HuH-7.5 (cell line): ENCODE measurements around the gene RBMS1.

Experiments used
- DNase-seq: peaks from one replicate; pipeline ENCODE4 v3.0.0; 2011; ENCODE audit warnings: low spot score

The RBMS1 gene

DNA sequence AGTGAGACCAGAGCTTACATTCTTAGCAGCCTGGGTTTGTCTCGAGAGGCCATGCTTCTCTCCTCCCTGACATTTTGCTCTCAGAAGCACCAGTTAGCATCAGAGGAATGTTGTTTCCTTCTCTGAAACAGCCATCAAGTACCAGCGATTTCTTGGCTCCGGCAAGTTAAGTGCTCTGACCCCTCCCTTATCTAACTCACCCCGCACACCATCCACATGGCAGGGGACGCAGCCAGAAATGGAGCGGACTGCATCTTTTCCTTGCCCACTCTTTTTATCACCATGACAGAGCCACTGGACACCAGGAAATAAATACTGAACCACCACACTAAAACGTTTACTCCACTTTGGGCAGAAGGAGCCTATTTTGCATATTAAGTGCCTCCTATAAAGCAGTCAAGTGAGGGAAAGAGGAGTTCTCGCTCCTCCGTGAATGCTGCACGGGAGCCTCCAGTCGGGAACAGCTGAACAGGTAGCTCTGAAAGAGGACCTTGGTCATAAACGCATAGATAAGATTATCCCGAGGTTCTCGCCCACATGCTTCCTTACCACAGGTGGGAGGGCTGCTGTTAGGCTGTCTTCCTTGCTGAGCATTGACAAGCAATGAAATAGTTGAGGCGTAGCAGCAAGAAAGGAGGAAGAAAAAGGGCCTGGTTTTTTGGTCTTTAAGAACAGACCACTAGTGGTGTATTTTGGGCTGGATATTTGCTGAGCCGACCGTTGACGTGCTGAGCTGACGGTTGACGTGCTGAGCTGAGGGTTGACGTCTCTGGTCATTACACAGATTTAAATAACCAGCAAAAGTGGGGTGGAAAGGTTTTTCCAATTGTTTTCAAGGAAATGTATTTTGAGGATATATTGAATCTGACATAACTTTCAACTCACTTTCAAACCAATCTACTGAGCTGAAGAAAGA, 222.2 kb downstream of the RBMS1 start:
- no peak for DNase-seq

- no peak for DNase-seq
These were observed 223.0 kb downstream of the RBMS1 start for GRCh38 chr2:160270571-160271113.

DNA sequence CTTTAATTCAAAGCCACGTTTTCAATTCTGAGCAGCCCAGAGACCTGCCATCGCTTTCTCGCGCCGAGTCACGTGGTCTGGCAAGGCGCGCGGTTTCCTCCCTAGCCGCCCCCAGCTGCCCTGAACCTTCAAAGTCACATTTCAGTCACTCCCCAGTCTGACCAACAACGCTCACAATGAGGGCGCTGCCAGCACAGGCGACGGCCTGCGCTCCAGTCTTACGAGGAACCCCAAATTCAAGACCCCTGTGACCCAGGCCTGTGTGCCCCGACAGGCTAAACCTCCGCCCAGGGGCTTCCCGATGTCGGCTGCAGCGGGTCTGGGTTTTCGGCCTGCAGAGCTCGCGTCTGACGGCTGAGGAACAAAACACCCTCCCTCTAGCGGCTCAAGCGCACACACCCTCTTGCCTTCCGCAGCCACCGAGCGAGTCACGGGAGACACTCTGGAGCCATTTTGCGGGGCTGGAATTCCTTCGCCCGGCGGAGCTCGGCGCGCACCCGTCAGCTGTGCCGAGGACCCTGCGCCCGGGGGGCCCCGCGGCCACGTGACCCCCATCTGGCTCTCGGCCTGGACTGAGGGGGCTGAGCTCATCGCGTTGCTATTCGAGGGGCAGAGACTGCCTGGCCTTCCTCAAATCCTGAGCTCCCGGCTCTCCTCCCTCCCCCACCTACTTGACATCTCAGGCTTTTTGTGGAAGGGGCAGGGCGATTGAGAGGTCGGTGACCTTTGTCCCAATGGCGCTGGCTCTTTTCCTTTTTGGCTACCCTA, 223.6 kb downstream of the RBMS1 start:
- peak; percentile 66 for DNase-seq

DNA sequence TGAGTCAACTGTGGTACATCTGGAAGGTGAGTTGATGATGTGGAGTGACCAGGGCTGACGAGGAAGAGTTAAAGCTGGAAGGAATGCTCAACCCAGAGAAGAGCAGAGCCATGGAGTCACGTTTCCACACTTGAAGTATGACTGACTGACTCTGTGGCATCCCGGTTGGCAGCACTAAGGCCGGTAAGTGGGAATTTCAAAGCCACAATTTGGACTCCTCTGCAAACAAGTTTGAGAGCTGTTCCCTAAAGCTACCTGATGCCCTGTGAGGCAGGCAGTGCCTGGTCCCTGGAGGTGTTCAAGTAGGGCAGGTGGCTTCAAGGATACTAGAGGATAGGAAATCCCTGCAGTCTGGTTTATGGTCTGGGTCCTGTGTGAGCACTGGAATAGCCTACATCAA, 224.2 kb downstream of the RBMS1 start:
- DNase-seq: no peak

DNA sequence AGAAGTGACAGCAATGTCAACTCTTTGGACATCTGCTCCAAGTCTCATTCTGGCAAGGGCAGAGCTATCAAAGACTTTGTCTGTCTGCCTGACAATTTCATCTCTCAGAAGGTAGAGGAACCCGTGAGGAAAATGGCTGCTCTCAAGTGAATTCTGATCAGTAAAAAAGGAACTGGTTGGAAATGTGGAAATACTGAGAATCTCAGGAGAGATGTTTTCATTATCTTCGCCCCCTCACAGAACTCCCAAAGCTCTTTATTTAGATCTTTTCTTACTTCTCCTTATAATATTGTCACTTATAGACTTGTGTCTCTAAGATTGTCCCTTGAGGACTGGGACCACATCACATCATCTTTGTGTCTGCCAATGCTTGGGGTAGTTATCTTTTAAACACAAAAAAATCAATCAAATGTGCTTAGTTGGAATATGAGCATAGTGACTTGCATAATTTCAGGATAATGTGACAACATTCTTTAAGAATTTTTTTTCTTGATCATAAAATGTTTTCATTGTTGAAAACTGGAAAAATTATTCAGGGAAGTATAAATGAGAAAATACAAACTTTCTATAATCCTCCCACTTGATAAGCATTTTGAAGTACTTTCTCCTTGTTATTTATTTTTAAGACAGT, 225.3 kb downstream of the RBMS1 start:
- DNase-seq: no peak

GRCh38 chr2:160267692-160268091, 225.9 kb downstream of the RBMS1 start:
- no peak for DNase-seq

DNA sequence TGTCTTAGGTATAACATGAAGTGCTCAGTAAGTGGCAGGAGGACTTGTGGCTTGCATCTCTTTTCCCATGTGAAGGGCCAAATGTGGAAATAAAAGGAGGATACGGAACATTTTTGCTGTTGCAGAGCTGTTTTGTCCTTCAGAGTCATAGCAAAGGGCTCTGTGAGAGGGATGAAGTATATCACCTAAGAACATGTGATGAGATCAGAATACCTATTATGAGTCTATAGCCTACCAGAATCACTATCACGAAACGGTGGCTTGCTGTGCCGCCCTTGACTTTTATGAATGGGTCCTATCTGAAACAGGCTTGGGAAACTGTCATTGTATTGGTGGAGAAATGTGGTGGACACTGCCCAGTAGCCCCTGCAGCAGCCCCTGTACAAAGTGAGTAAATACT, 226.6 kb downstream of the RBMS1 start:
- no peak for DNase-seq

- no peak for DNase-seq
These were observed 227.5 kb downstream of the RBMS1 start for GRCh38 chr2:160266037-160266551.

GRCh38 chr2:160264308-160264707, 229.3 kb downstream of the RBMS1 start:
- no peak for DNase-seq

DNA sequence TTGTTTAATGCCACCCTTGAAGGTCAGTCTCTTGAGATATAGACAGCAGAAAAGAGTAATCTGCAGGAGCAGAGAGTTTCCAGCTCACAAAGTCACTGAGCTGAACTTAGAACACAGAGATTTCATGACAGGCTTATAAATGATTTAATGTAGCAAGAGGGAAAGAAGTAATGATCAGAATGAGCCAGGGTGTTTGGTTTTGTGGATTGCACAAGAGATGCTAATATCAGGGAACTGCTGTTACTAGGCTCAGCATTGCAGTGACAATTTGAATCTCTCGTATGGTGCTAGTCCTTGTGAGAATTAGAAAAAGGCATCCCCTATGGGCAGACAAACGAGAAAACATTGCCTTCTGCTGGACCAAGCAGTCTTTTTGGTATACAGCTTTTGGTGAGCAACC, 231.9 kb downstream of the RBMS1 start:
- DNase-seq: no peak

GRCh38 chr2:160258492-160258805, 235.2 kb downstream of the RBMS1 start:
- DNase-seq: no peak

- no peak for DNase-seq
These were observed 235.7 kb downstream of the RBMS1 start for GRCh38 chr2:160257743-160258491.

DNA sequence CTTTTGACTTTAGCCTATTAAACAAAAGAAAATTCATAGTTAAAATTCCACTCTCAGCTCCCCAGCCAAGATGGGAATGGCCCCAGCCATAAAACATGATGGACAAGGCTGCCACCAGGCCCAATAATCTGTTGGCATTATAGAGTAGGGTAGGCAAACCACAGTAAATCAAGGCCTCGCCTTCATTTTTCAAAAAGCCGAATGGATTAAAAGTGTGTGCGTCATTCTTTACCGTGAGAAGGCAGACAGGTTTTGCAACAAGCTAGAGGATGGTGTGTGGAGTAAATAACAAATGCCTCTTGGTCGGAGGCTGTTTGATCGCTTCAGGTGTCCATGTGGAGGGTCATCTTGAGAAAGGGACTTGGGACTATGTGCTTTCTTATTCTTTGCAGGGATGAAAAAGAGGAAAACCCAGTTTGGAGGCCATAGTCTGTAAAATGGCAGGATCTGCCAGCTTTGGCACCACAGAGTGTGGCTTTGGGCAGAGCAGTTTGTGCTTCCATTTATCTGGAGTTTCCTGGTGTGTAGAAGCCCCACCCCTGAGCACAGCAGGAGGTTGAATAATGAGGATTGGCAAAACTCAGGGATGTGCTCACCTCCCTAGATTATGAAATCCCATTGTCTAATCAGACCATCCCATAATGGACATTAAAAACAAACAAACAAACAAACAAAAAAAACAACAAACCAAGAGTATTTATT, 236.4 kb downstream of the RBMS1 start:
- DNase-seq: no peak

DNA sequence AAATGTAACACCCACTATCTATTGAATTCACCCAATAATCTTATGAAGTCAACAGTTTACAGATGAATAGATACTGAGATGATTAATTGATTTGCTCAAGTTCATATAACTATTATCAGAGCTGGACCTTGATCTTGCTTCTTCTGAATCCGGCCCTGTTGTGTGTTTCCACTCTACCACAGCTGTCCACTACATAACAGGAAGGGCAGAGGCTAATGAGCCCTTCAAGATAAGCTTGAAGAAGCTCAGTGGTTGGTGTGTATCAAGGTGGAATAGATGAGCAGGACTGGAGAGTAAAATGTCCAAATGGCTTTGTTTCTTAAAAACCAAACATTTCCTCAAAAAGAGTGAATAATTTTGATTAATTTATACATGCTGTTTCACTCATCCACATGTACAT, 237.1 kb downstream of the RBMS1 start:
- no peak for DNase-seq

DNA sequence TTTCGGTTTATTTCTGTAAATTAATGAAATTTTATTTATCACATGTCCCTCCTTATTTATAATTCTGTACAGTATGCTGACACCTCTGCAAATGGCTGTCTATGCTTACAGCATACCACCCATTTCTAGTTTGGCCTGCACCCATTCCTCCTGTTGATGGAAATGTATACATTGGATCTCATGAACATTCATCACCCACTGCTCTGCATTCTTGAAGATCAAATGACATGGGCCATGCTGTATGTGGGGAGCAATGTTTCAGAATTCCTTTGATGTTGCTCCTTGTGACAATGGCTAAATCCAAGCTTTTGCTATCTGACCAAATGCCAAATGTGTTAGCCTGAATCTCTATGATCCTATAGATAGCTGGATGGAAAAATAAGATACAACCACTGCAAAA, 238.2 kb downstream of the RBMS1 start:
- no peak for DNase-seq

DNA sequence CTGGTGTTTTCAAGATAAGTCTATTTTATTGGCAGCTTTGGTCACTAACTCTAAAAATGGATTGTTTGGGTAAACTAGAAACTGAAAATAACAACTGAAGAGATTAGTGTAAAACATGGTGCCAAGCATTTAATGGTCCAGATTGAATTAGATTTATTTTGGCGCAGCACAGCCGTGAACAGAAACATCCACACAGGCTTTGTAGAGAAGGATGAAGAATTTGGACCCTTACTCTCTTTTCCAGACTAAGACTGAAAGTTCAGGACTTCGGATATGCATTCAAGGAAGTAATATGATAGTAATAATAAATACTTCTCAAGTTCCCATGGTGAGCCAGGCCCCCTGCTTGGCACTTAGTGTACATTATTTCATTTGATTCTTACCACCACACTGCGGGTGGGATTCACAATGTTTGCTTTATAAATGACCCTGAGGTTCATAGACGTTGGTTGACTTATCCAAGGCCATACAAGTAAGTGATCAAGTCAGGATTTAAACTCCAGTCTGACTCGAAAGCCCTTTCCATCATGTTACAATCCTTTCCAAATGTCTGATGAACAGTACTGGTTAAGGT, 239.3 kb downstream of the RBMS1 start:
- DNase-seq: no peak

DNA sequence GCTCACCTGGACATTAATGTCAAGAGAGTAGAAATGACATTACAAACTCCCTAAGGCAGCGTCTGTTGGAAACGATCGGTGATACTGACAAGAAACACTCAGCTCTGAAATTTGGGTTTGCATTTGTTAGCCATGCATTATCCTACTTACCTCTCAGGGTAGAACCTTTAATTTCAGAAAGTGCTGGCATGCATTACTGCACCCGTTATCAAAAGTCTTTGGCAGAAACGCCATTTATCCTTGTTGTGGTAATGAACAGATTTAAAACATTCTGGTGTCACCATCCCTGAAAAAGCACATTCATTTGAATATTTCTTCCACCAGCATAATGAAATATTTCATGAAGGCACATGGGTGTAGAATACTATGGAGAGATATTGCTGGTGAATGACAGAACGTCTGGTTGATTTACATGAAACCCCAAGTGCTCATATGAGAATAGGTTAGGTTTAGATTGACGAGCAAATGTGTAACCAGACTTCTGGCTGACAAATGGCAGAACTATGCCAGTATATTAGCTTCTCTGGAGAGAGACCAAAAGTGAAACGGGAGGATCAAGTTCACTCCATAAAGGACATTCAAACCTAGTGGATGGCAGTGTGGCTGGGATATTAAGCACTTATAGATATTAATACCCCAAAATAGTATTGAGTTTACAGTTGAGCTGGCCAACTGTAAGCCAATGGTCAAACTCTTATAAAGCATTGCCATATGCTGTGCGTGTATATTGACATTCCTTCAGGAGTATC, 240.0 kb downstream of the RBMS1 start:
- no peak for DNase-seq

DNA sequence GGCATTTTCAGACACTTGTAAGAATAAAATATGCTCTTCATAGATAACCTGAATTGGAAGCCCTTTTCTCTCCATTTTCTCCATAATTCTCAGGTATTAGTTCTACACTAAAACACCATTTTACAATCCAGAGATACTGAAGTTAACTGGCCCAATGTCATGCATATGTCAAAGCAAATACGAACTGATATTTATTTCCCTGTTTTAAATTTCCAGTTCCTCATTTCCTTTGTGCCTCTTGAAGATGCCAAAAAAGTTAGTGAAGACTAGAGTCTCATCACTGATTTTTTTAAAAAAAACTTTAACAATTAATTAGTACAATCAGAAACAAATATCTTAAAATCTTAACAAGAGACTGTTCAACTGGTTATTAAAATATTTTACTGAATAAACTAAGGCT, 240.7 kb downstream of the RBMS1 start:
- no peak for DNase-seq

- DNase-seq: peak; percentile 28
These were observed 241.2 kb downstream of the RBMS1 start for GRCh38 chr2:160252278-160252887.

- no peak for DNase-seq
These were observed 242.0 kb downstream of the RBMS1 start for GRCh38 chr2:160251569-160251968.
